Bronchial smooth muscle cell (primary cell): ENCODE data around the gene POLR3C. TPM values are rescaled to one million over a fixed set of nuclear protein-coding genes. Genes with fewer than 3 reads are reported as not detected.

Experiments used
- total RNA-seq: library from RNA; depleted of rRNA; stranded (reverse); fragments of >200 nt; gene quantifications from 2 replicates; pipeline ENCODE4 v1.2.1, GENCODE V29; 2014

The POLR3C gene
- total RNA-seq = 31.4 and 31.7 TPM in 2 replicates

GRCh38 chr1:145823565-145824498 lies at the start of gene POLR3C, which contains the start of gene RNF115:
Gene POLR3C, plus strand, starts transcription at chr1:145824200. Its CDS starts 1,577 bp downstream, at chr1:145825777.
Gene RNF115, minus strand, starts transcription at chr1:145824095. Its CDS starts 222 bp downstream, at chr1:145823873.

GRCh38 chr1:145845514-145846161 lies 21.6 kb downstream of the POLR3C start, which contains the start of gene NUDT17:
Gene NUDT17, plus strand, starts transcription at chr1:145845630. Its CDS starts 11 bp downstream, at chr1:145845641.

GRCh38 chr1:145858901-145859490 lies 35.0 kb downstream of the POLR3C start, which contains the start of gene PIAS3:
Gene PIAS3, minus strand, starts transcription at chr1:145859081. Its CDS starts 91 bp downstream, at chr1:145858990.

GRCh38 chr1:145885738-145886287 lies 61.8 kb downstream of the POLR3C start, which contains the start of gene ANKRD35:
Gene ANKRD35, minus strand, starts transcription at chr1:145885866. Its CDS starts 108 bp downstream, at chr1:145885758.

Other genes starting within 250 kb of the POLR3C start
- 21.9 and 23.7 TPM in 2 replicates for gene GPR89A, start 216.2 kb upstream of the POLR3C start, total RNA-seq
- 0.69 and 1.7 TPM in 2 replicates for gene PDZK1, start 116.8 kb upstream of the POLR3C start, total RNA-seq
- gene CD160, start 104.7 kb upstream of the POLR3C start, total RNA-seq = not detected in 2 replicates
- 12.5 and 19.9 TPM in 2 replicates for gene RNF115, start 105 bp upstream of the POLR3C start, total RNA-seq
- gene NUDT17, start 21.4 kb downstream of the POLR3C start, total RNA-seq = 1.6 and 2.4 TPM in 2 replicates
- gene PIAS3, start 34.9 kb downstream of the POLR3C start, total RNA-seq = 4.9 and 6.5 TPM in 2 replicates
- gene ANKRD35, start 61.7 kb downstream of the POLR3C start, total RNA-seq = 2.9 and 5.2 TPM in 2 replicates
- gene ITGA10, start 85.8 kb downstream of the POLR3C start, total RNA-seq = 1.1 and 3.8 TPM in 2 replicates
- gene PEX11B, start 94.5 kb downstream of the POLR3C start, total RNA-seq = 26.5 and 27.6 TPM in 2 replicates
- 98.8 and 98.9 TPM in 2 replicates for gene RBM8A, start 103.3 kb downstream of the POLR3C start, total RNA-seq
- gene LIX1L, start 133.8 kb downstream of the POLR3C start, total RNA-seq = 9.6 and 12.5 TPM in 2 replicates
- gene ANKRD34A, start 140.4 kb downstream of the POLR3C start, total RNA-seq = 0.09 and 0.32 TPM in 2 replicates
- 22.6 and 26.2 TPM in 2 replicates for gene POLR3GL, start 140.5 kb downstream of the POLR3C start, total RNA-seq
- 318 and 471 TPM in 2 replicates for gene TXNIP, start 172.4 kb downstream of the POLR3C start, total RNA-seq
- gene HJV, start 197.5 kb downstream of the POLR3C start, total RNA-seq = not detected in 2 replicates